Pulmonary artery endothelial cell (primary cell): ENCODE results near the gene ART1. TPM values are rescaled to one million over a fixed set of nuclear protein-coding genes. Genes with fewer than 3 reads are reported as not detected.
"Not testable (repeated sequence)": the region's sequence is repeated elsewhere in the genome, so short reads cannot be mapped to it uniquely, and the experiment has no call there.

Experiments
- DNase-seq: peaks from one replicate; pipeline ENCODE4 v3.0.0-alpha.2; 2011; ENCODE audit warnings: low read depth, low spot score
- total RNA-seq: library from RNA; depleted of rRNA; stranded (reverse); fragments of >200 nt; gene quantifications from 2 replicates; pipeline ENCODE4 v1.2.3, GENCODE V29; 2014

ART1 gene
- total RNA-seq, 1 donor from 2014 or later = not detected

DNA sequence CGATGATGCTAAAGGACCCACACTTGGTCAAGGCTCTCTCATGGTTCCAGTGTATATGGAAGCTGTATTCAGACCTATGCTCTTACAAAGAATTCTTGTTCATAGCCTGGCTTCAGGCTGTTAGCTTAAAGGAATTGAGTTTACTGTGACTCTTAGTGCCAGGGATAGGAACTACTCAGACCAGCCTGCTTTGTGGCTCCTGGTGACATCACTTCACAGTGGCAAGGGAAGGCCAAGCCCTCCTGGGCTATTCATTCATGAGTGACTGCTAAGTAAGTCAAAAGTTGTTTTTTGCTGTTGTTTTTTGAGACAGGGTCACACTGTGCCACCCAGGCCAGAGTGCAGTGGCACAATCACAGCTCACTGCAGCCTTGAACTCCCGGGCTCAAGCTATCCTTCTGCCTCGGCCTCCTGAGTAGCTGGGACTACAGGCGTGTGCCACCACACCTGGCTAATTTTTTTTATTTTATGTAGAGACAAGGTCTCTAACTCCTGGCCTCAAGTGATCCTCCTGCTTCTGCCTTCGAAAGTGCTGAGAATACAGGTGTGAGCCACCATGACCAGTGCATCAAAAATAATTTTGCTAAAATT, 12.8 kb upstream of the ART1 start:
- no peak for DNase-seq

DNA sequence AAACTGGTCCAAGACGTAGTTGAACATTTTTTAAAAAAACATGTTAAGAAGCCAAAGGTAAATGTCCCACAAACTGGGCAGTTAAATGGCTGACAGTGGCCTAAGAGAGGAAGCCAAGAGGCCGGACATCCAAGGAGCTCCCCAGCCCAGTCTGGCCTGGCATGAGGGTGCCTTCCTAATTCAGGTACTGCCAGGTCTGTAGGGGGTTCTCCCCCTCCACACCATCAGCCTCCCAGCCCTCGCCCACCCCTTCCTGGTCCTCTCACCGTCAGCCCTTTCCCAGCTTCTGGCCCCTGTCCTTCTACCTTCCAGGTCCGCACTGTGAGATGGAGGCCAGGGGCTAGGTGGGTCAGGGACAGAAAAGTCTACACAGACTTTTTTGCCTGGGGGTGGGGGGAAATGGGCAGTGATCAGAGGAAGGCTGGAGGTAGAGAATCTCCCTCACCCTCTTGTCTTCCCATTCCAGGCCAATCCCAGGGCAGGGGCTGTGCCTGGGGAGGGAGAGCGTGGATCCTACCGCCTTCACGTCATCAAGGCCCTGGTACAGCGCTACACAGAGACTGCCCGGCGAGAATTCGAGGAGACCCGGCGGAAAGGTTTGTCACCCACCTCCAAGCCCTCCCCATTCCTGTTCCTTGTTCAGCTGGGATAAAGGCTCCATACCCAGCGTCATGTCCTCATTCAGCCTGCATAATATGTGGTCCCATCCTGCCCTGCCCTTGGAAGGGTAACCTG, 9.1 kb upstream of the ART1 start:
- DNase-seq = no peak

DNA sequence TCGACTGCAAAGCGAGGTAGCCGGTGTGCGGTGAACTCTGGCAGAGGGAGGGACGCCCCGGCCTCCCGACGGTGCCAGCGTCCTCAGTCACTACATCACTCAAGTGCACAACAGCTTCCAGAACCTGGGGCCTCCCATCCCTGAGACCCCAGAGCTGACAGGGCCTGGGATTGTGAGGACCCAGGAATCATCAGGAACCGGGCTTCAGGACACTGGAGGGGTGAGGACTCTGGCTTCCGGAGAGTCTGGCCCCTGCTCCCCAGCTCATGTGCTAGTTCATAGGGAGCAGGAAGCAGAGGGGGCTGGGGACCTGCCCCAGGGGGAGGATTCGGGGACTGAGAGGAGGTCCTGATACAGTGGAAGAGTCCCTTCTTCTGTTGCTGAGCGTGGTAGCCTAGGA, 7.7 kb upstream of the ART1 start:
- DNase-seq = no peak

DNA sequence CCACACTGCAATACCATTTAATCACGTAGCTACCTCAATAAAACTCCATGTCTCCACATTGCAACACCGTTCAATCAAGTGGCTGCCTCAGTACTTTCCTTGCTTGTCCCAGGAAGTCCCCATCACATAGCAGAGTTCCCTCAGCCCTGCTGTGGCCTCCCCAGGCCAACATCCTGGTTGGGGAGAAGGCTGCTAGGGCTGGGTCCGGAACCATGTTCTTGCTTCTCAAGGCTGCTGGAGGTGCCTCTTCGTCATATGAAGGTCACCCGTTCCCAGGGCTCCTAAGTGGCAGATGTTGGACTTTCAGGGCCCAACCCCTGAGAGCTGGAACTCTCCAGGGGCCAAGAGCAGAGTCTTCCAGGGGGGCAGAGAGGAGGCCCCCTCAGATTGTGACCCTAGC, 6.4 kb upstream of the ART1 start:
- no peak for DNase-seq

DNA sequence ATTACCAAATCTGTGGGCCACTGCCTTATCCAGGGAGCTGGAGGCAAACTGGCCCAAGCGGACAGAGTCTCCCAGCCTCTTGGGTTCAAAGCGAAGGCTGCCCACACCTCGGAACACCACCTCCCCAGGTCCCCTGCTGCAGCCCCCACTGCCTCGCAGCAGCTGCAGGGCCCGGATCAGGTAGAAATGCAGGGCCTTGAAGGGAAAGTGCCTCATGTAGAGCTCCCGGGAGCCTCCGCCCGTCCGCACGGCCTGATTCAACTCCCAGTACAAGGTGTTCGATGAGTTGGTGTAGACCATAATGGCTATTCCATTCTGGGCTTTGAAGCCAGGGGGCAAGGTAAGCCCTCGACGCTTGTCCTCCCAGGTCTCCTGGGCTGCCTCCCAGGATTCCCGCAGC, 5.1 kb upstream of the ART1 start:
- DNase-seq = no peak

DNA sequence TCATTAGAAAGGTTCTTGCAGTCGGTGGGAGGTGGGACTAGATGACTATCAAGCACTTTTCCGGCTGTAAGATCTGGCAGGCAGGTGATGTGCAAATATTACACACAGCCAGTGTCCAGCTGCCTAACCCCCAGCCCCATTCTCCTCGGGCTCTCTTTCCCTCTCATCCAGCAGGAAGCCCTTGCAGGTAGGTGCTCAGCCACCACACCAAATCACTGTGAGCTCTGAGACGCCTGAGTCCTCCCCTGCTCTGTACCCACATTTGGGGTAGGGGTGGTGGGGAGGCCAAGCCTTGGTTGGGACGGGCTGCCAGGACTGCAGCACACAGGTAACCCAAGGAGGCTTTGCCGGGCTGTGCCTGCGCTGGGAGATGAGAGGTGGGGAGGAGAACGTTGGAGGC, 3.7 kb upstream of the ART1 start:
- no peak for DNase-seq

DNA sequence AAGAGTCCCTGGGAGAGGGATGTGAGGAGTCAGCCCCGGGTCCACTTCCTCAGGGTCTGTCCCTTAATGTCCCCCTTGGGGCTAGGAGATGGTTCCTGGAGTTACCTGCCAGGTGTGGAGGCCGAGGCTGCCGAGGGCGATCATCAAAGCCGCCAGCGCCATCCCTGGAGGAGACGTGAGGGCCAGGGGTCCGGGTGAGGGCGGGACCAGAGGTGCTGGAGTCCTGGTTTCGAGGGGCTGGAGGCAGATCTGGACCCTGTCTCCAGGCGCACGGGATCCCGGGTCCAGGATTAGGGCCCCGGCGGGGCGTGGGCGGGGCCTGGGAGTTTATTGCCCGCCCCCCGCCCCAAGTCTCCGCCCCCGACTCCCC, 3.2 kb upstream of the ART1 start, which contains the start of gene ART5:
ART5 (minus strand) TSS at position 292 of the 370 bp plus-strand sequence; CDS start at position 162, 130 bp downstream.
- no peak for DNase-seq

DNA sequence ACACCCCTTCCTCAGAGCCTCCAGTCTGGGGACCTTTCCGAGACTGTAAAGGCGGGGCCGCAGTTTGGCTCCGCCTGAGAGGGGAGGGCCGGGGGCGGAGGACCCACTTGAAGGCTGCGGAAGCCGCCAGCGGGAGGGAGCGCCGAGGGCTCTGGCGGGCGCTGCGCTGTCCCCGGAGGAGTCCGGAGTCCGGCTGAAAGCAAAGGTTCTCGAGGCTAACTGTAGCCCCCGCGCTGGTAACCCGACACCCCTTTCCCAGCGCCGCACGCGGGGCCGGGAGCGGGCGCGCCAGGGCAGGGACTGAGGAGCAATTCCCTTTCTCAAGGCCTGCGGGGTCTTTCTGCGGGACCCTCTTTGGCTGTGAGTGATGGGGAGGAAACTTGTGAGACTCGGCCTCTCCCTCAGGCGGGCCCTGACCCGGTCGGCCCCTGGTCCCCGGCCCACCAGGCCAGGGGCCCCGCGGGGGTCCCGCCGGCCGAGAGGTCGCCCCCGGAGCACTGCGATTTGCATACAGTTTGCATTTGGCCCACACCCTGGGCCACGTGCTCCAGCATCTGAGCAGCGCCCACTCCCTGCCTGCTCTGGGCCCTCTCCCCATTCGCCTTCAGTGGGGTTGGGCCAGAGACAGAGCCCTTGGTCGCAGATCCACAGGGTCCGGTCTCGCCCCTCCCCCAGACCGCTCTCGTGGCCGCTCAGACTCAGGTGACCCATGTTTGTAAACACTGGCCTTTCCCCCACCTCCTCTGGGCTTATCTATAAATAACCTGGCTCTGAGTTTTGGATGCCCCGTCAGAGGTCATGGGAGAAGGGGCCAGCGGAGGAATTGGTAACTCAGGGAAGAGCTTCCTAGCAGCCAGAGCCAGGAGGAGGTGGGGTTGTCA, 2.6 kb upstream of the ART1 start:
- peak; percentile 20 for DNase-seq

DNA sequence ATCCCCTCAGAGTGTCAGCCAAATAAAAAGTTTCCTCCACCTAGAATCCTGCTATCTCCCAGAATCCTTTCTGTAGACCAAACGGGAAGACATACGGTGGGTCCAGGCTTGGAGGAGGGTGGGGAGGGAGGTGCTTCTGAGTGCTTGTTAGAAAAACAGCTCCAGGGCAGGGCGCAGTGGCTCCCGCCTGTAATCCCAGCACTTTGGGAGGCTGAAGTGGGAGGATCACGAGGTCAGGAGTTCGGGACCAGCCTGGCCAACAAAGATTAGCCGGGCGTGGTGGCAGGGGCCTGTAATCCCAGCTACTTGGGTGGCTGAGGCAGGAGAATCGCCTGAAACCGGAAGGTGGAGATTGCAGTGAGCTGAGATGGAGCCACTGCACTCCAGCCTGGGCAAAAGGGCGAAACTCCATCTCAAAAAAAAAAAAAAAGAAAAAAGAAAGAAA, 1.8 kb upstream of the ART1 start:
- DNase-seq = not testable (repeated sequence)

DNA sequence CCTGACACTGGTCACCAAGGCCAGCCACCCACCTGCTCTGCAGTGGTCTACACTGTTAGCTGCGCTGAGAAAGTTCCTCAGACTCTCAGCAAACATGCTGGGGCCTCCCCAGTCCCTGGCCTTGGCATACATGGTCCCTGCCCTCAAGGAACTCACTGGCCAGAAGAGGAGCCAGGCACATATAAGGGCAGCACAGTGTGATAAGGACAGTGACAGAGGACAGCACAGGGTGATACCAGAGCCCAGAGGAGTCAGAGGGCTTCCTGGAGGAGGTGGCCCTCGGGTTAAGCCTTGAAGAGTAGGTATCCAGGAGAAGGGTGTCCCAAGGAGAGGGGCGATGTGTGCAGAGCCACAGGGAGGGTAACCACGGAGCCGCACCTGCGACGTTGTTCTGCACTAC, 624 bp downstream of the ART1 start:
- DNase-seq = no peak

DNA sequence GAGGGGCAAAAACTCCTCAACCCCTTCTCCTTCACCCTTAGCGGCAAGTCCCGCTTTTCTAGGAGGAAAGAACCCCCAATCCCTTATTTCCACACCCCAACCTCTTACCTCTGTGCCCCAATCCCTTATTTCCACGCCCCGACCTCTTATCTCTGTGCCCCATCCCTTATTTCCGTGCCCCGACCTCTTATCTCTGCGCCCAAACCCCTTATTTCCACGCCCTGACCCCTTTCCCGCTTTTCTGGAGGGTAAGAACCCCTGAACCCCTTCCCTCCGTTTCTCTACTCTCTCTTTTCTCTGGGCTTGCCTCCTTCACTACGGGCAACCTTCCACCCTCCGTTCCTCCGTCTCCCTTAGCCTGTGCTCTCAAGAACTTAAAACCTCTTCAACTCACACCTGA, 3.9 kb downstream of the ART1 start:
- not testable (repeated sequence) for DNase-seq

DNA sequence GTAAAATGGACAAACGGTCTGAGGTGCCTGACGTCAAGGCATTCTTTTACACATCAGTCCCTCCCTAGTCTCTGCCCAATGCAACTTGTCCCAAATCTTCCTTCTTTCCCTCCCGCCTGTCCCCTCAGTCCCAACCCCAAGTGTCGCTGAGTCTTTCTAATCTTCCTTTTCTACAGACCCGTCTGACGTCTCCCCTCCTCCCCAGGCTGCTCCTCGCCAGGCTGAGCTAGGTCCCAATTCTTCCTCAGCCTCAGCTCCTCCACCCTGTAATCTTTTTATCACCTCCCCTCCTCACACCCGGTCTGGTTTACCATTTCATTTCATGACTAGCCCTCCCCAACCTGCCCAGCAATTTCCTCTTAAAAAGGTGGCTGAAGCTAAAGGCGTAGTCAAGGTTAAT, 4.4 kb downstream of the ART1 start:
- not testable (repeated sequence) for DNase-seq

DNA sequence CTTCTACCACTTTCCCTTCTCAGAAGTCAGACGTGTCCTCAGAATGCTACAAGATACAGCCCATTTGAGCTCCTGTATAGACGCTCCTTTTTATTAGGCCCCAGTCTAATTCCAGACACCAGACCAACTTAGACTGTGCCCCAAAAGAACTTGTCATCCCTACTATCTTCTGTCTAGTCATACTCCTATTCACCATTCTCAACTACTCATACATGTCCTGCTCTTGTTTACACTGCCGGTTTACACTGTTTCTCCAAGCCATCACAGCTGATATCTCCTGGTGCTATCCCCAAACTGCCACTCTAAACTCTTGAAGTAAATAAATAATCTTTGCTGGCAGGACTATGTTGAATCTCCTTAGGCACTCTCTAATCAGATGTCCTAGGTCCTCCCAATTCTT, 7.6 kb downstream of the ART1 start:
- not testable (repeated sequence) for DNase-seq

DNA sequence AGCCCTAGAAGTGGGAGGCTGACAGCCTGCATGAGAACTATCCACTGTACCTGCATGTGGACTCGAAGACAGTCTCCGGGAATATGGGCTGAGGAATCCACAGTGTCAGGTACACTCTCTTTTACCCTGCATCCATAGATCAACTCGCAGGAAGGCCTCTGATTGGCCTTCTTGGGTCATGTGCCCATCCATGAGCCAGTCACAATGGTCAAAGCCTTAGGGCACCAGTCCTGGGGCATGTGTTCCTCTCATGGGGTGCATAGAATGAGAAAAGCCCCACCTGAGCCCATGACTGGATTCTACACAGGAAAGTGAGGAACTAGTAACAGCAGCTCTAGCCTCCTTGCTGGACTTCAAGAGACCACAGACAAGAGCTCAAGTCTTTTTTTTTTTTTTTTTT, 10.6 kb downstream of the ART1 start:
- no peak for DNase-seq

DNA sequence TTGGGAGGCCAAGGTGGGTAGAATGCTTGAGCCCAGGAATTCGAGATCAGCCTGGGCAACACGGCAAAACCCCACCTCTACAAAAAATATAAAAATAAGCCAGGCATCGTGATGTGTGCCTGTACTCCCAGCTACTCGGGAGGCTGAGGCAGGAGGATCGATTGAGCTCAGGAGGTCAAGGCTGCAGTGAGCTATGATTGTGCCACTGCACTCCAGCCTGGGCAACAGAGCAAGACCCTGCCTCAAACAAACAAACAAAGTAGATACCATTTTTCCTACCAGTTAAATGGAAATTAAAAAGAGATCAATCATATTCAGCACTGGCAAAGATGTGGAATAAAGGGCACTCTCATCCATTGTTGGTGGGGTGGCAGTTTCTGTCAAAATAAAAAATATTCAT, 12.4 kb downstream of the ART1 start:
- DNase-seq = not testable (repeated sequence)

DNA sequence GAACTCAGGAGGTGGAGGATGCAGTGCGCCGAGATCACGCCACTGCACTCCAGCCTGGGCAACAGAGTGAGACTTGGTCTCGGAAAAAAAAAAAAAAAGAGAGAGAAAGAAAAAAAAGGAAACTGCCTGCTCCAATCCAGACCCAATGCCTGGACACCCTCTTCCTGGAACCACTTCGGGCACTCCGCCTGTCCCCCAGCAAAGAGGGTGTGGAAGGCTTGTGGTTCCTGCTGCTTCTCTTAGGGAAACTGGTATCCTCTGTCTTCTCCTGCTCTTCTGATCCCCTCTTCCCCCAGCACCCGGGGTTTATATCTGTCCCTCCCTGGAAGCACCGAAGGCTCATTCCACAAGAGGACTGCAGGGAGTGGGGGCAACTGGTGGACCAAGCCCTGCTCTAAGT, 13.3 kb downstream of the ART1 start:
- no peak for DNase-seq

DNA sequence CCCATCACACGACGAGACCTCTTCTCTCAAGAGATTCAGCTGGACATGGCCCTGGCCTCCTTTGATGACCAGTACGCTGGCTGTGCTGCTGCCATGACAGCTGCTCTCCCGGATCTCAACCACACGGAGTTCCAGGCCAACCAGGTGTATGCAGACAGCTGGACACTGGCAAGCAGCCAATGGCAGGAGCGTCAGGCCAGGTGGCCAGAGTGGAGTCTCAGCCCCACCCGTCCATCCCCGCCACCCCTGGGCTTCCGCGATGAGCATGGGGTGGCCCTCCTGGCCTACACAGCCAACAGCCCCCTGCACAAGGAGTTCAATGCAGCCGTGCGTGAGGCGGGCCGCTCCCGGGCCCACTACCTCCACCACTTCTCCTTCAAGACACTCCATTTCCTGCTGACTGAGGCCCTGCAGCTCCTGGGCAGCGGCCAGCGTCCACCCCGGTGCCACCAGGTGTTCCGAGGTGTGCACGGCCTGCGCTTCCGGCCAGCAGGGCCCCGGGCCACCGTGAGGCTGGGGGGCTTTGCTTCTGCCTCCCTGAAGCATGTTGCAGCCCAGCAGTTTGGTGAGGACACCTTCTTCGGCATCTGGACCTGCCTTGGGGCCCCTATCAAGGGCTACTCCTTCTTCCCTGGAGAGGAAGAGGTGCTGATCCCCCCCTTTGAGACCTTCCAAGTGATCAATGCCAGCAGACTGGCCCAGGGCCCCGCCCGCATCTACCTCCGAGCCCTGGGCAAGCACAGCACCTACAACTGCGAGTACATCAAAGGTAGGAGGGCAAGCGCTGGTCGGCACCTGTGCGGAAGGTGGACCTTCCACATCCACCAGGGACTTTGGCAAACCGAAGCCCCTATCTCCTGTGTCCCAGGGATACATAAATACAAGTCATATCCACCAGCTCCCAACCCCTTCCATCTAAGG, 14.9 kb downstream of the ART1 start:
- no peak for DNase-seq

DNA sequence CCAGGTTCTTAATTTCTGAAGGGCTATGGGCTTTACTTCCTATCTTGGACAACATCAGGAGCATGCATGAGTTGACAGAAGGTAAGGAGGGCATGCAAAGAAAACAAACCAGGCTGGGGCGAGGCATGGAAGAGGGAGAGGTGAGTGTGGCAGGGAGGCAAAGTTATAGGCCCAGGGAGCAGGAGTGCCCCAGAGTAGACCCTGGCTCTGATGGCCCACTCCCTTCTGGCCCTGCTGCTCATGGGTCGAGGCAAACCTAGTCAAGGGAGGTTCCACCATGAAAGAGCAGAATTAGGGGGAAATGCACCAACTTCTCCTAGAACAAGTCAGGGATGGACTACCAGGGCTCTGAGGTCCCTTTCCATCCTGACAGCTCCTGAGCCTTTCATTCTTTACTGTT, 16.0 kb downstream of the ART1 start:
- DNase-seq = no peak

DNA sequence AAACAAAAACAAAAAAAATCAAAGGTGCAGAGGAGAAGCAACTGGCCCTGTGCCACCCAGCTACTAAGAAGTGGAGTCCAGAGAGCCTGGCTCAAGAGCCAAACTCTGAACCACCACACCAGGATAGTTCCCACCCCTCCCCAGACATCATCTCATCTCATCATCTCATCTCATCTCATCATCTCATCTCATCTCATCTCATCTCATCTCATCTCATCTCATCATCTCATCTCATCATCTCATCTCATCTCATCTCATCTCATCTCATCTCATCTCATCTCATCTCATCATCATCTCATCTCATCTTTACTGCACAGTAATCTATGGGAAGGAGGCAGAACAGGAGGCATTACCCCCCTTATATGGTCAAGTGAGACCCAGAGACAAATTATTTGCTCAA, 17.9 kb downstream of the ART1 start:
- DNase-seq = no peak

DNA sequence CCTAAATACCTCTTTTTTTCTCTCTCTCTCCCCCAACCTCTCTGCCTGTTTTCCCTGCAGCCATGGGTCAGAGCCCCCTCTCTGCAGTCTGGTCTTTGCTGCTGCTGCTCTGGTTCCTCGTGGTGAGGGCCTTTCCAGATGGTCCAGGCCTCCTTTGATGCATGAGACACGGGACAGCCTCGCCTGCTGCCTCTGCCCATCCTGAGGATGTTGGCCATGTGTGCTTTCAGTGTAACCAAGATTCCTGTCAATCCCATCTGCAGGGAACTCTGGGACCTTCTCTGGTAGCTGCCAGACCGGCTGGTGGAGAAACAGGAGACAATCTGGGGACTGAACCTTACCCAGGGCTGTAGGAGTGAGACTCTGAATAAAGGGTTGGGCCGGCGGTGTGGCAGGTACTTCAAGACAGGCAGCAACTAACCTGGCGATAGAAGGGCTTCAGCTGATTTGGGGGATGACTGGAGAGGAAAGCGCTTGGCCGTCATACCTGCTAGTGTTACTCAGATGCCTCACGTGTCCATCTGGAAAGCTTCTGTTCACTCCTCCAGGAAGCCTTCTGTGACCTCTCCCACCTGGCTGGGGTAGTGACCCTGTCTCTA, 19.2 kb downstream of the ART1 start:
- DNase-seq = no peak
